NOMO-1 (cell line): ENCODE data around the gene DMAP1.

Source experiments
- DNase-seq, 2 experiments: peaks; one replicate each; lab custom pipeline; 2025; ENCODE audit not compliant: unreplicated experiment in 2 of 2; lab: John Stamatoyannopoulos, UW

The DMAP1 gene

DNA sequence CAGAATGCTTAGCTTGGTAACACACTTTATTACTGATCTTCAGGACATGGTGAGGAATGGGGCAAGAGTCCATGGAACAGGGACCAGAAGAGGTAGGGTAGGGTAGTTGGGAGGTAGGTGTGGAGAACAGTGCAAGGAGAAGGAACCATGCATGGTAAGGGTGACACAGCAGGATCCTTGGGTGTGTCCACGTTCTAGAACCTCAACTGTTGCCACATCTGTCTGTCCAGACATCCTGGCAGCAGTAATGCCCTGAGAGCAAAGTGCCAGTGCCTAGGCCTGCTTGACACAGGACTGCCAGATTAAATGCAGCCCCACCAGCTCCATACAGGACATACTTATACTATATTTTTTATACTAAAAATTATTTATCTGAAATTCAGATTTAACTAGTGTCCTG, 13.9 kb downstream of the DMAP1 start:
- DNase-seq = peak in 1 of 2 experiments; percentile 55

- no peak for DNase-seq
Measured at GRCh38 chr1:44228218-44228617, 14.9 kb downstream of the DMAP1 start.

DNA sequence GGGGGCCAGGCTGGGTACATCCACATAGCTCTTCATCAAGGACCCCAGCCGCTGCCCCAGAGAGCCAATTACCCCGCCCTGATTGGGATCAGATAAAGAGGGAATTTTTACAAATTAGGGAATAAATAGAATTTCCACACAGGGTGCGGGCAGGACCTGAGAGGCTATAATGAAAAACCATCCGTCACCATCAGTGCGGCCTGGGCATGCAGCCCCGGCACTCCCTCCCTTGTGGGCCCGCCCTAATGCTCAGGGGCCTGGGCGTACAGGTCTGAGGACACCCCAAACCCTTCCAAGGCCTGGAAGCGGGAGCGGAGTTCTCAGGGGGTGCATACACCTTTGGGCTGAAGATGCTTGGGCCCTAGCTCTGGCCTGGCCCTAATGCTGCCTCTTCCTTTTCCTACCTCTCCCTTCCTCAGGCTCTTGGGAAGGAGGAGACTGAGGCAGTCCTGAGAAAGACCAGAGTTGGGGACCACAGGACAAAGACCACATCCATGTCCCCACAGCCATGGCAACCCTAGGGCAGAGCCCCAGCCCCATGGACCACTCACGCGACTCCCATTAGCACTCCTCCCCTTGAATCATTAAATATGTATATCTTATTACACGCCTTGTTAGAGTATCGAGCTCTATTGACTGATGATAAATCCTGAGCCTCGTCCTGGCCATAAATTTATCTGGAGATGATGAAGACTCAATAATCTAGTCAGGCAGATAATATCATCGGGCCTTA, 16.3 kb downstream of the DMAP1 start:
- DNase-seq = no peak

DNA sequence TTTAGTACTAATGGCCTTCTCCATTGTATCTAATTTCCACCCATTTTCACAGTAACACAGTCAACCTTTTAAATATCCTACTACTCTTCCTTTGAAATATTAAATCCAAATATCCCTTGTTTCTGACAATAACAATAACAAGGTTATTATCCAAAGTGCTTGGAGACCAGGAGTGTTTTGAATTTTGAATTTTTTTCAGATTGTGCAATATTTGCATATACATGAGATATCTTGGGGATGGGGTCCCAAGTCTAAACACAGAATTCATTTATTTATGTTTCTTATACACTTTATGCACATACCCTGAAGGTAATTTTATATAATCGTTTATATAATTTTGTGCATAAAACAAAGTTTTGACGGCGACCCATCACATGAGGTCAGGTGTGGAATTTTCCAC, 17.5 kb downstream of the DMAP1 start:
- no peak for DNase-seq

DNA sequence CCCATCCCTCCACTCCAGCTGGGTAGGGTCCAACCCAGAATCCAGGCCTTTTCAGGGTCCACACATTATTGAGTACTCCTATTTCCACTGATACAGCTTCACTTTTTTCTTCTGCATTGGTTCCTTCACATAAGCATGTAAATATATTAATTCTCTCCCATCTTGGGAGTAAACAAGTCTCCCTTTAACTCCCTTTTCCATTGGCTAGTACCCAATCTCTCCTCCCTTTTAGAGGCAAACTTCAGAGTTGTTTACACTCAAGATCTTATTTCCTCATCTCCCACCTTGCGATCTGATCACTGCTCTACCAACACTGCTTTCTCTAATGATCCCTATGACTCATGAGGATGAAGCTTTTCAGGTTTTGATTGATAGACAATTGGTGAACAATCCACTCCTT, 20.3 kb downstream of the DMAP1 start:
- no peak for DNase-seq

DNA sequence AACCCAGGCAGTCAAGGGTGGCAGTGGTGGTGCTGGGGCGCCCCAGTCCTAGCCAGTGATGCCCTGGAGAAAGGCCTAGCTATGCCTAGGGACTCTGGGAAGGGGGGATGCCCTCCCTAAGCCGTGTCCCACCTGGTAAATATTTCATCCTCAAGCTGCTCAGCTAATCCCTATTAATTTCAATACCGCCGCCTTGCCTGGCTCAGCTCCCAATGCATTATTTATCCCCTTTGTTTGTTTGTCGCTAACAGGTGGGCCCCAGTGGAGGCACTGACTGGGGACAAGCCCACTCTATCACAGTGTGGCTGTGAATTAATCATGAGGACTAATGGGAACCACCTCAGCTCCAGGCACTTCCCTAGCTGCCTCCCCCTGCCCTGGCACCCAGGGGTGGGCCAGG, 22.5 kb downstream of the DMAP1 start:
- DNase-seq = no peak

DNA sequence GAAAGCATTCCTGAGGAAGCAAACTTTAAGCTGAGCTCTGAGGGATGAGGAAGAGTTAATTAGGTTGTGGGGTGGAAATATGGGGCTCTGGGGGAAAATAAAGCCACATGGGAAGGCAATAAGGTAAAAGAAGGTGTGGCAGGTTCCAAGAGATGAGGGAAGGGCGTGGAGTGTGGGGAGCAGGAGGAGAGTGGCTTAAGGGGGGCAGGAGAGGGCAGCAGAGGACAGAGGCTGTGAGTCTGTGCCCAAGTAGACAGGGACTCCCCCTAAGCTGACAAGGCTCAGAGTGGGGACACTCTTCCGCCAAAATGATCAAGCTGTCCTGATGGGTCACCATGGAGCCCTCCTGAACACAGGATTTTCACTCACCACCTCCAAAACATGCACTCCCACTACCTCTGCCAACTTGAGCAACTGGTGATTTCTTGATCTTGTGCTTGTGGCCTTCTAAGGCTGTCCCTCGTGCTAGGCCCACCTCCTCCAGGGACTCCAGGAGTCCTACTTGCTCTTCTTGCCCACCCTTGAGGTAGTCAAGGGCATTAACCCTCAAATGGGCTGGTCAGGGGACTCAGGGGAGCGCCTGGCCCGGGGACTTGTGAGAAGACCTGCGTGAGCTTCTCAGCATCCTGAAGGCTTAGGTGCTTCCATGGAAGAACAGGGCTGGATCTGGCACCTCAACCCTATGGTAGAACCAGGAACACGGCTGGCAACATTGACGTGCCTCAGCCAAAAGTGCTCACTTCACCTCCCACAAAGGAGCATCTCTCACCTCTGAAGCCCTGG, 23.4 kb downstream of the DMAP1 start:
- DNase-seq = no peak

- DNase-seq = peak; percentile 88 to 91
Measured at GRCh38 chr1:44237721-44238457, 24.6 kb downstream of the DMAP1 start.

DNA sequence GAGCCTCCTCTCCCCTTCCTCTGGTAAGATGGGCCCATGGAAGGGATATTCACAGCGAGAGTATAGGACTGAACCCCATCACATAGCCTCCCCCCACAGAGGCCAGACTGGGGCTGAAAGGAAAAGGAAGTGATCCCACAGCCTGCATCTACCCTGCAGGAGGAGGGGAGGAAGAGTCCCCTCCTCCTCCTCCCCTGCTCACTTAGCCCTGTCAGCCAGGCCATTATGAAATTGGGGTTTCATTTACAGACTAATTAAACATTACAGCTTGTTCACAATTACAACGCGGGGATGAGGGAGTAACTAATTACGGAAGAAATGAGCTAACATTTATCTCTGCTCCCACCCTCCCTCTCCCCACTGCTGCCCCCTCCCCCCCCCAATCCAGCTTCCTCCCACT, 25.4 kb downstream of the DMAP1 start:
- peak in 1 of 2 experiments; percentile 4 for DNase-seq

- DNase-seq = no peak
Measured at GRCh38 chr1:44239331-44239960, 26.2 kb downstream of the DMAP1 start.

GRCh38 chr1:44239961-44240371, 26.7 kb downstream of the DMAP1 start:
- DNase-seq = no peak

DNA sequence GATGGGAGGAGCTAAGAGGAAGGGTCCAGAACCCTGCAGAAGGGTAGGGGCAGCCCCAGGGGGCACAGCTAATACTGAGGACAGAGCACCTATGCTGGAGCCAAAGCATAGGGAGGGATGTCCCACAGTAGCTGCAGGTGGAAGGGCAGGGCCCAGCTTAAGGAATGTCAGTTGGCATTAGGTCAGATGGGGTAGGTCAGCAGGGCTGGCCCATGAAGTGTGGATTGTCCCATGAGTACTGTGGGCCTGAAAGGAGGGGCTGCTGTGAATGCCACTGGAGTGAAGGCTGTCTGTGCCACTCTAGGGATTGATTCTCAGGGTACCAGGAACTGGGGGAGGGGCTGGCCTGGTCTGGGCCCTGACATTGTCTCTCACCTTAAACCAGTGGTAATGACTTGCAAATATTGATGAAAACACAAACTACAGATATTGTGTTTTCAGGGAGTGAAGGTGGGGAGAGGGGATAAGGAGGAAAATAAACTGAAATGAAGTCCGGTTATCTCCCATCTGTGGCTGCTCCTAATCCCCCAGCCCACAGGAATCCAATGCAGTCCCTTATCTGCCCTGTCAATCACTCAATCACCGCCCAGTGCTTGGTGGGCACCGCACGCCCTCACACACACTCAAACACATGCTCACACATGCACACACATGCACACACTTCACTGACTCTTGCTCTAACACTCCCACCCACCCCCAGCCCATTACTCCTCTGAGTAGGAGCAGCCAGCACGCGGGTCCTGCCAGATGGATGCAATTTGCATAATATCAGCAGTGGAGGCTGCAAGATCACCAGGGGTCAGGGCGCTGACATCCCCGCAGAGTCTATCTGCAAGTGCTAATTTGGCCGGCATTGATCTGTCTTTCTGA, 27.8 kb downstream of the DMAP1 start:
- no peak for DNase-seq

DNA sequence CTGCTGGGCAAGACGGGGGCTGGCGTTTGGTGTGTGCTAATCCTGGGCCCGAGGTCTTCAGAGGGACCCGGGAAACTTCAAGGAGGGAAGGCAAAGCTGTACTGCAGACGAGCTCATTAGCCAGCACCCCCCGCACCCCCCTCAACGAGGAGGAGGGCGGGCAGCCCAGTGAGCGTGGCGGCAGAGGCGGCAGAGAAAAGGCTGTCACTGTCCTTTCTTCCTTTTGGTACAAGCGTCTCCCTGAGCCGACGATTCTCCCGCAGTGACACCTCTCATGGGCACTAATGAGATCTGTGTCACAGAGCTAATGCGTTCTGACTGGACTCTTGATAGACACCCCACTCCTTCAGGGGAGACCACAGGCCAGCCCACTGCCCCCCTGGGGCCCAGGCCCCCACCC, 29.5 kb downstream of the DMAP1 start:
- no peak for DNase-seq

GRCh38 chr1:44243782-44244495, 30.7 kb downstream of the DMAP1 start:
- no peak for DNase-seq

DNA sequence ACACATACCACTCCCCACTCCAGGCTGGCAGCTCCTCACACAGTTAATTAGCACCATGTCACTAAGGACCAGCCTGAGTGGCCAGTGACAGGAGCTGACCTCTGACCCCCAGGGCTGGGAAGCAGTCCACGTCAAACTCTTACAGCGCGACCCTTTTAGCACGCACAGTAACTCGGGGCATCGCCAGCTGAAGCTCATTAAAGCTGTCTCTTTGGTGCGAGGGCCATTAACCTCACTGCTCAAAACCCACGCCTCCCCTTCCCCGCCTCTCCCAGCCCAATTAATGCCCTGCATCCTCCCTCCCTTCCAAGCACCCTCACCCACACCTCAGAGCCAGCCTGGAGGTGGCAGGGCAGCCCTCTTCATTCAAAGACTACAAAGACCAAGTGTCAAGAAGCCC, 31.7 kb downstream of the DMAP1 start:
- DNase-seq = no peak

DNA sequence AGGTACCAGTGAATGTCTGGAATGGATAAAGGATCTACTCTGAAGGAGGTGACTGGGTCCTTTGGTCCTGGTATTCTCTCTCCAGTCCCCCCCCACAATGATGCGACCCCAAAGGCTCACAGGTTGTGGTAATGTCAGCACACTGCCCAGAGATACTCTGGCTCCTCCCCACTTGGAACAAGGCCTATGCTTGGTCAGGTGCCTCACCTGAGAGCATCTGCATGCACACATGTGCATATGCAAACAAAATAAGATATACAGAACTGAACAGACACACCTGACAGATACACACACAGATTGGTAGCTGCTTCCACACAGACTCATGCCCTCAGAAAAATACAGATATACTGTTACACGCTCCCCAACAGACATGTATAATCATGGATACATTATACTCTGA, 33.5 kb downstream of the DMAP1 start:
- DNase-seq = no peak

DNA sequence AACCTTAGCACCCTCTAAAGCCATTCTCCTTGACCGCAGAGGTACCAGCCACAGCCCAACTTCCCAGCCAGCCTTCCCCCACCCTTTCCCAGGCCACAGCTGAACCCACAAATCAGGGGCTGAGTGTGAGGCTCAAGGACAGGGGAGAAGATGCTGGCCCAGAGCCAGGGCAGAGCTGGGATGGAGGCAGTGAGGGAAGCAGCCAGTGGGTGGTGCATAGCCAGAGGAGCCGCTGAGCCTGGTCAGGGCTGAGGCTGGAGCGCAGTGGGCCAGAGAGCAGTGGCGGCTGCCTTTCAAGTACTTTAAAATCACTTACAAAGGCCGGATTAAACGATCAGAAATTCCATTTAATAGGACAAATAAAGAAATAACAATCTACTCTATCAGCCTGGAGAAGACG, 36.3 kb downstream of the DMAP1 start:
- no peak for DNase-seq

- no peak for DNase-seq
Measured at GRCh38 chr1:44250068-44250781, 37.0 kb downstream of the DMAP1 start.

- no peak for DNase-seq
Measured at GRCh38 chr1:44251486-44251885, 38.2 kb downstream of the DMAP1 start.
